Measurements from ENCODE around the gene SMNDC1.
"Not testable (repeated sequence)": the region's sequence is repeated elsewhere in the genome, so short reads cannot be mapped to it uniquely, and the experiment has no call there.

The SMNDC1 gene

DNA sequence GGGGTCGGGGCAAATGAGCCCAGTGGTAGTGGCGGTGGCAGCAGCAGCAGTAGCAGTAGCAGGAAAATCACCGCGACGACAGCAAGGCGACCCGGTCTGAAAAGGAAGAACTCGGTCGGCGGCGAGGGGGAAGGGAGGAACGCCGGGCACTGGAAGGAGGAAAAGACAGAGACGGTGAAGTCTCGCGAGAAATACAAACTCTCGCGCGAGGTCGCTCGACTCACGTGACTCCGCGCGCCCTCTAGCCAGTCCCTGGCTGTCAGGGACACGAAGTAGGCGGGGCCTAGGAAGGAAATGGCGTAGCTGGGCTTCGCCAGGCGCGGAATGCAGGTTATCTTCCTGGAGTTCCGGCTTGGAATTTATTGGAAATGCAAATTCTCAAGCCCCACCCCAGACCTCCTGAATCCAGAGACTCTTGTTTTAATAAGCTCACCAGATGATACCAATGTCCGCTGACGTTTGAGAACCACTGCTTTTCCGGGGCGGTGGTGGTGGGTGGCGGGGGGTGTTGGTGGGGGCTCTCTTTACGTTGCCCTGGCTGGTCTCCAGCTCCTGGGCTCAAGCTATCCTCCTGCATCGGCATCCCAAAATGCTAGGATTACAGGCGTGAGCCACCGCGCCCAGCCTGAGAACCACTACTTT lies at the start of gene SMNDC1:
Gene SMNDC1, minus strand, starts transcription at position 141 of the 642 bp plus-strand sequence. CDS start 1,333 bp downstream, outside the sequence.
- in situ Hi-C loops (cut with MboI; ENCODE audit: low sequenced_read_pairs): loop anchor here (25.0 kb wide), 1 partner anchor 257 kb away; the partner anchor contains the start of gene SMC3

DNA sequence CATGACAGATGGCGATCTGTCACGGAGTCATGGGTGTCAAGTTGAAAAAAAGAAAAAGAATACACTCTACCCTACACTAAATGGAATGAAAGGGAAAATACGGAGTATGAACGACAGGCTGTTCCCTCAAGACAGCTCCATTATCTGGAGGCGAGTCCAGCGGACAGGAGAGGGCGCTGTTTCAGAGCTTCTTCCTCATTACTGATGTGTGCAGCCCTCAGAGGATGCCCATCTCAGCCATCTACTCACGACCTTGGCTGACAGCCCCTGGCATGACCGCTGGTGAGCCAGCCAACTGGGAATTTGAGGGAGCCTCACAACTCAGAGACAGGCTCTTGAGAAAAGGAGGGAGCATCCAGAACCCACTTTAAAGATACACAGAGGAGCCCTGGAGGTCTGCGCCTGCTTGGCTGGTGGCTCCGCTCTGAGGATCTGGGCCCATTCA lies 49.6 kb upstream of the SMNDC1 start:
- in situ Hi-C loops (cut with MboI; ENCODE audit: low sequenced_read_pairs): no loop called here

DNA sequence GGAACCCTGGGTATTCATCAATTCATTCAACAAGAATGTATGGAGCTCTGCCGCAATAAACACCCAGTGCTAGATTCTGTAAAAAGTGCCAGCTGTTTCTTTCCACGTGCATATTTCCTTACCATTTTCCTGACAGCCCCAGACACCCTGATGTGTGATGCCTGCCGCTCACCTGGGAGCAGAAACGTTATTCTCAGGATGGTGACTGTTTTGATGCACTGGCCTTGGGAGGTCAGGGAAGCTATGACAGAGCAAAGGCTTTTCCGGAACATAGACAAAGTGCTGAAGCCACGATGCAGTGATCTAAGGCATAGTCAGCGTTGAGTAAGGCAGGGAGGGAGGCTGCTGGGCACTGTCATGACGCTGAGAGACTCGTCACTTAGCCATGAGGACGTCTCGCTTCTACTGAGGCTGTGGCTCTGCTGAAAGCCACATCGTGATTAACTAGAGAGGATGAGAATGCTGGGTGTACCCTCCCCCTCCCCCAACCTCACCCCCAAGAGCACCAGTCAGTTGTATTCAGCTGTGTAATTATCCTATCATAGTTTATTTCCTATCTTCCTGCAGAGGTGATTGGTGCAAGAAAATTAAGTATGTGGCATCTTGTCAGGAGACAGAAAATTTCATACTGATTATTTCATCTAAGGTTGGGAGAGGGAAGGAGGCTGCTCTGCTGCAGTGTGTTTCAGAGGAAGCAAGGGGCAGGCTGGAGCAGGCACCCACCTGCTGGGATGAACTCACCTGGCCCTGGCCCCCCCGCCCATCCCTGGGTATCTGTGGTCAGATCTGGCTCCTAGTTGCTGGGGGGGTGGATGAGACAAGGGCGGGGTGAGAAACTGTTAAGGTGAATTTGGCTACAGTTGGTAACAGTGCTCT lies 48.8 kb upstream of the SMNDC1 start:
- in situ Hi-C loops (cut with MboI; ENCODE audit: low sequenced_read_pairs): no loop called here

DNA sequence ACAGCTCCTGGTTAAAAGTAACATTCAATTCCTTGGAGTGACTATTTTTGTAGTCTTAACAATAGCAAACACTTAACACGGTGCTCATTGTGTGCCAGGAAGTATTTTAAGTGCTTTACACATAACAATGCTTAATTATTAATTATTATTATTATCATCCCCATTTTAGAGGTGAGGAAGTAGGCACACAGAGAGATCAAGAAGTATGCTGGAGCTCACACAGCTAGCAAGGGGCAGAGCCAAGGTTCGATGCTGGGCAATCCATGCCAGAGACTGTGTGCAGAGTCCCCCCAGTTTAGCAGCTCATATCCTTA lies 48.2 kb upstream of the SMNDC1 start:
- in situ Hi-C loops (cut with MboI; ENCODE audit: low sequenced_read_pairs): no loop called here

DNA sequence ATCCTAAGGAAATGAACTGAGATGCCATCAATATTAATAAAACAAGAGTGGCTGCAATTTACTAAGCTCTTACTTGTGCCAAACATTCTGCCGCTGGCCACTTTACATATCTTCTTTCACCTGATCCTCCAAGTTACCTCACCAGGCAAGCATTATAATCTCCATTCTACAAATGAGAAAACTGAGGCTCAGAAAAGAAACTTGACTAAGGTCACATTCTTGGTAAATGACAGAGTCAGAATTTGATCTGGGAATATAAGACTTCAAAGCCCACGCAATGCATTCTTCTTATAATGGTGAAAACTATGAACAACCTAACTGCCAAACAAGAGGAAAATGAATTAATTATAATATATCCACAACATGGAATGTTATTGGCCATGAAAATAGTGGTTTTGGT lies 46.1 kb upstream of the SMNDC1 start:
- in situ Hi-C loops (cut with MboI; ENCODE audit: low sequenced_read_pairs): no loop called here

DNA sequence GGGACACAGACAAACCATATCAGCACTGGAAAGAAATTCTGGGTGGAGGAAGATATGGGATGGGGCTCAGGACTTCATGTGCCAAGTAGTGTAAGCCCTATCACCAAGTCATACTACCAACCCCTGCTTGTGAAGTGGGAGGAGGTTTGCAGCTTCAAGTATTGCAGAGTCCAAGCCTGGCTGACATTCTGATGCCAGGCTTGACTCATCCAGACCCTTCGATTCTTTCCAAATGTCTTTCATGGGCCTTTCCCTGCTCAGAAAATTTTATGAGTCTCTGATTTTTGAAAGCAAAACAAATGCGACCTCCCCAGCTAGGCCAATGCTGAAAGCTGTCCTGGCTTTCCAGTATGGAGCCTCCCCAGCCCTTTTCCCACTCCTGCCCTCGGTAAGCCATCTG lies 45.1 kb upstream of the SMNDC1 start:
- in situ Hi-C loops (cut with MboI; ENCODE audit: low sequenced_read_pairs): no loop called here

DNA sequence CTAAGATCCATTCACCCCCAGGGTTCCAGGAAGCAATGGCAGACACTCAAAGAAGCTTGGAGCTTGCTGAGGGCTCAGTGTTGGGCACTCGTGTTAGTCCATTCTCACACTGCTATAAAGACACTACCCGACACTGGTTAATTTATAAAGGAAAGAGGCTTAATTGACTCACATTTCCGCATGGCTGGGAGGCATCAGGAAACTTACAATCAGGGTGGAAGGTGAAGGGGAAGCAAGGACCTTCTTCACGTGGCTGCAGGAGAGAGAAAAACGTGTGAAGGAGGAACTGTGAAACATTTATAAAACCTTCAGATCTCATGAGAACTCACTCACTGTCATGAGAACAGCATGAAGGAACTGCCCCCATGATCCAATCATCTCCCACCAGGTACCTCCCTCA lies 44.7 kb upstream of the SMNDC1 start:
- in situ Hi-C loops (cut with MboI; ENCODE audit: low sequenced_read_pairs): no loop called here

DNA sequence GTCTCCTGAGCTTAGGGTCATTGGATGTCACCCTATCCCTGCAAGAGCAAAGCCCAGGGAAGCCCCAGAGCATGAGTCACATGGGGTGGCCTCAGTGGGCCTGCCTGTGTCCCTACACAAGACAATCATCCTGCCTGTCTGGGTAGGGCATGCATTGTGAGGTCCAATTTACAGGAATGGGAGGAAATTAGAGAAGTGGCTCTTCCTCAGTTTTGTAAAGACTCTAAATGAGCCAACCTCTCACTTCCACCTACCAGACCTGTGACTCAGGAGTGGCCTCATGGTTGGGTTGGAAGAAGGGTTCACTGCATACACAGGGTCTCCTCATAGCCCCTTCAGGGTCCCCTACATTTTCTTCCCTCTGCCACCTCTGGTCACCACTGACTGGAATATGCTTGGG lies 43.6 kb upstream of the SMNDC1 start:
- in situ Hi-C loops (cut with MboI; ENCODE audit: low sequenced_read_pairs): no loop called here

DNA sequence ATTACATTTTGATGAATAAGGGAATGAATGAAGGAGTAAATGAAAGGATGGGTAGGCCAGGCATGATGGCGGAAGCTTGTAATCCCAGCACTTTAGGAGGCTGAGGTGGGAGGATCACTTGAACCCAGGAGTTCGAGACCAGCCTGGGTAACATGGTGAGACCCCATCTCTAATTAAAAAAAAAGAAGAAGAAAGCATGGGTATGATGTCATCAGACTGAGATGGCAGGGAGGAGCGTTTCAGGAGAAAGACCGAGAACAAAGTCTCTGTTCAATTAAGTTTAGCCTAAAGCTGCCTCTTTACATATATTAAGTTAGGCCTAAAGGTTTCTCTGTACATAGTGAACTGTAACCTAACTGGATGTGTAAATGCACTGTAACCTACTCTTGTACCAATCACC lies 42.2 kb upstream of the SMNDC1 start:
- in situ Hi-C loops (cut with MboI; ENCODE audit: low sequenced_read_pairs): no loop called here

DNA sequence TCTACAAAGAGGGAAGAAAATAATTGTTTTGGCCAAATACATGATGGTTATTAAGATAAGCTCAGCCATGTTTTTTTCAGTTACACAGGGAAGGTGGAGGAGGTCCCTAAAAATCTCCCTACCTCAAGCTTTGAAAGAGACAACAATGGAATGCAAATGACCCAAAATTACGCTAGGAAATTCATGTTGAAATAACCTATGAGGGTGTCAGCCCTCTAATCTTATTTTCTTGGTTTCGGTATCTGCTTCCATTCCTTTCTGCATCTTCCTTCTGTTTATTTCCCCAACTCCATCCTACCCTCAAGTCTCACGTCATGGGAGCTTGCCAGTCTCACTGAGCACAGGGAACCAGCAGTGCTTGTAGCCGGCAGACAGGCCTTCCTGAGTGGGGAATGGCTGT lies 40.6 kb upstream of the SMNDC1 start:
- in situ Hi-C loops (cut with MboI; ENCODE audit: low sequenced_read_pairs): no loop called here

DNA sequence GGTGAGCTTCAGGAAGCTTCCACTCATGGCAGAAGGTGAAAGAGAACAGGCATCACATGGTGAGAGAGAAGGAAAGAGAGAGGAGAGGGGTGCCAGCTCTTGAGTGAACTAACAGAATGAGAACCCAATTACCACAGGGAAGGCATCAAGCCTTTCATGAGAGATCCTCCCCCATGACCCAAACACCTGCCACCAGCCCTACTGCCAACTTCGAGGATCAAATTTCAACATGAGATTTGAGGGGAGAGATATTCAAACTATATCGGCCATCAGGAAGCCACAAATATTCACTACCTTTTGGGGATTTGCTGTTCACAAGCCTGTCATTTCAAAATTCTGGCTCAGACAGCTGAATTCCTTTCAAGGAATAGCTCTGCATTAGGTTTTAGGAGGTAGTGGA lies 39.9 kb upstream of the SMNDC1 start:
- in situ Hi-C loops (cut with MboI; ENCODE audit: low sequenced_read_pairs): no loop called here

DNA sequence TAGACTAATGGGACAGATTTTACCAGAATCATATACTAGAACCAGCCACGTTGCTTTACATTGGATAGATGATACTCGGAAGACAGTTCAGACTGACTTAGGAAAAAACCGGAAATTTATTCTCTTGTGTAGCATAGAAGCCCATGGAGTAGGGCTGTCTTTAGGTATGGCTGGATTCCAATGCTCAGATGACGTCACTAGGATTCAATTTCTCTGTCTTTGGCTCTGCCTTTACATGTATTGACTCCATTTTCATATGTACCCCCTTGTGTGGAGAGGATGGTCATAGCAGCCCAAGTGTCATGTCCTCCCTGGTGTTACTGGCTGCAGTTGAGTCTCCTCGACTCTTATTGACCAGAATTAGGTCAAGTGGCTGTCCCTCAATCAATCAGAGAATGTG lies 39.2 kb upstream of the SMNDC1 start:
- in situ Hi-C loops (cut with MboI; ENCODE audit: low sequenced_read_pairs): no loop called here

DNA sequence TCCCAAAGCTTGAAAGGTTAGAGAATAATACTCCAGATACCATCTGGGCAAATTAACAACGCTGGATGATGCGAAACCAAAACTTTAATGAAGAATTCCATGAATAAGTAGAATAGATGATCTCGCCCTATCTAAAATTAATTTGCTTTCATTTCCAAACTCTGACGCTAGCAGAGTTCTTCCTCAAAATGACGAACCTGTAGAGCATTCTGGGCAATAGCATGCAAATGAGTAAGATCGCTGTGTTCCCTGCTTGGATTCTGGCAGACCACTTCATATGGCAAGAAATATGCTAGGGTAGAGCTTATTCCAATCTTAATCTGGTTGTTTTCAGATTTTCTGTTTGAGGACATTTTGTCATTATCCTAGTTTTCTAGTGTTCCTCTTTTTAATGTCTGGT lies 36.1 kb upstream of the SMNDC1 start:
- in situ Hi-C loops (cut with MboI; ENCODE audit: low sequenced_read_pairs): no loop called here

DNA sequence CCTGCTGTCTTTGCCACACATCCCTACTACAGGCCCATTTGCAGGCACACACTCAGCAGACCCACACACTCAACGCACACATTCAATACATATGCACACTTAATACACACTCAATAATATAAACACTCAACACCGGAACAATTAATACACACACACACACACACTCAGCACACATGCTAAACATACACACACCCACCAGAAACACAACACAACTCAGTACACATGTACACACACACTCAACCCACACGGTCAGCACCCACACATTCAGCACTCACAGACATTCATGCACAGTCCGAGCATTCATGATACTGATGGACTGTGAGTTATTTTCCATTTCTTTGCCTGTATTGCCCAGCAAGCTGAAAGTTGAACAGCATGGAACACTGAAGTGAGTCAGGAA lies 35.4 kb upstream of the SMNDC1 start:
- in situ Hi-C loops (cut with MboI; ENCODE audit: low sequenced_read_pairs): no loop called here

DNA sequence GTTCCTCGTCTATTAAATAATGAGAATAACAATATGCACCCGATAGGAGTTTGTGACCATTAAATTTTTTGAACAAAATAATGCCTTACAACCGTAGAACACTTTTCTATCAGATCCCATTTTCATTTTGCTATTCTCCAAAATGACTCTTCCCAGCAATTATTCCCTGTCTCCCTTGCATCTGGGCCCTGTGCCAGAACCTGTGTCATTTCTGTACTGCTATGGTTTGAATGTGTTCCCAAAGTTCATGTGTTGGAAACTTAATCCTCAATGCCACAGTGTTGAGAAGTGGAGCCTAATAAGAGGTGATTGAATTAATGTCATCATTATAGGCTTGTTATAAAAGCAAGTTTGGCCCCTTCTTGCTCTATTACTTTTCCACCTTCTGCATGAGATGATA lies 33.2 kb upstream of the SMNDC1 start:
- in situ Hi-C loops (cut with MboI; ENCODE audit: low sequenced_read_pairs): no loop called here

DNA sequence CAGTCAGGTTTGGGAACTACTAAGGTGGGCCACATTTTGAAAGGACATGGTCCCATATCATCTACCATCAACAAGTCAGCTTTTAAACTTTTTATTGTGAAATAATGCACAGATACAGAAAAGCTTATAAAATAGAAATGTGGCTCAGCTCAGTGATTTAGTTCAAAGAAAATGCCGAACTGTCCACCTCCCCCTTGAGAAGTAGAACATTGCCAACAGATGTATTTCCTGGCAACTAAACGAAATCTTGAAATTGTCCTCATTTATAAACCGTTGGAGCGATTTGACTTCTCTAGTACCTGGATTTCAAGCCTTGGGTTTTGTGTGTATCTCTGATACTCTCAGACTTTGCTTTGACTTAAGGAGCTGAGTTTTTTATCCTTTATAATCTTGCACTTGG lies 32.7 kb upstream of the SMNDC1 start:
- in situ Hi-C loops (cut with MboI; ENCODE audit: low sequenced_read_pairs): no loop called here

DNA sequence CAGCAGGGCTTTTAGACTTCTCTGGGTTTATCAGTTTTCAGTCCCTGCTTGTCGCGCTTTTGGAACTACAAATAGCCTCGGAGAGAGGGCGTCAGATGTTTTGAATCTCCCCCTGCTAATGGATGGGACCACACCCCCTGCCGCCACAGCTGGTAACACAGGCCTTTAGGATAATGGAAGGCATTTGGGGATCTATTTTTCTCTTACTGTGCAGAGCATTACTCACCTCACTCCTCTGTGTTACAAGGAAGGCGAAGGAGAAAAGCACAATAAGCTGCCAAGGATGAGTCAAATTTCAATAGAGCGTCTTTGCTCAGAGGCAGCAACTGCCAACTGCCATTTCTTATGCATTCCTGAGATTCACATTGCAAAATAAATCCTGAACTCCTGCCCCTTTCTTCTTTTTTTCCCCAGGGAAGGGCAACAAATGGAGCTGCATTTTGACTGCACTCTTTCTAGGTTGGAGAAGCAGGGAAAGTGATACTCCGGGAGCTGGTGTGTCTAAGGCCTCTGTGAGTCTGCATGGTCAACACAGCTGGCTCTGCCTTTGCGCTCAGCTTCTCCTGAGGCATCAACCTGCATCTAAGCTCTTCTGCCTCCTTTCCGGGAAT lies 31.5 kb upstream of the SMNDC1 start:
- in situ Hi-C loops (cut with MboI; ENCODE audit: low sequenced_read_pairs): no loop called here

DNA sequence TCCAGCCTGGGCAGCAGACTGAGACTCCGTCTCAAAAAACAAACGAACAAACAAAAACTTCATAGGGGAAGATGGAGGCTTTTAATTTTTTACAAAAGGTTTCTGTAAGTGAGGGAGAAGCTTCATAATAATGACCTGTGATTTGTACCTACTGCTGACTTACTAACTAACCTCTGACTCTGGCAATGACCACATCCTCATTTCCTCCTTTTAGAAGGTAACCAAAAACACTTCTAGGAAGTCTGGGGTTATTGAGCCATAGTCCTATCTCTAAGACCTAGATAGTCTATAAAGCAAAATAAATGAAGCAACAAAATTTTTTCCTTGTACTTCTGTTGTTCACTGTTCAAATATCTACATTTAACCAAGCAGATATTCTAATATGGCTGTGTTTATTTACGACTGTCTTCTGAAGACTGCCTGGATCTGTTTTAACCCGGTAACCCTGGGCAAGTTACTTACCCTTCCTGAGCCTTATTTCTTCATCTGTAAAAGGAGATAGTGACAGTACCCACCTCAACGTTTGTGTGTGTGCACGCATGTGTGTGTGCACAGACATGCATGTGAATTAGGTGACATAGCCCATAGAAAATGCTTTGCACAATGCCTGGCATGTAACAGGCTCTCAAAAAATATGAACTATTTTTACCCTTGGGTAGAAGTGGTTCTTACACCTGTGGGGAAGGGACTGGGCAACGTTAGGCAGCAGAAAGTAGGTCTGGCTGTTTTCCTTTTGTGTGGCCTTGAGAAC lies 30.8 kb upstream of the SMNDC1 start:
- in situ Hi-C loops (cut with MboI; ENCODE audit: low sequenced_read_pairs): no loop called here

DNA sequence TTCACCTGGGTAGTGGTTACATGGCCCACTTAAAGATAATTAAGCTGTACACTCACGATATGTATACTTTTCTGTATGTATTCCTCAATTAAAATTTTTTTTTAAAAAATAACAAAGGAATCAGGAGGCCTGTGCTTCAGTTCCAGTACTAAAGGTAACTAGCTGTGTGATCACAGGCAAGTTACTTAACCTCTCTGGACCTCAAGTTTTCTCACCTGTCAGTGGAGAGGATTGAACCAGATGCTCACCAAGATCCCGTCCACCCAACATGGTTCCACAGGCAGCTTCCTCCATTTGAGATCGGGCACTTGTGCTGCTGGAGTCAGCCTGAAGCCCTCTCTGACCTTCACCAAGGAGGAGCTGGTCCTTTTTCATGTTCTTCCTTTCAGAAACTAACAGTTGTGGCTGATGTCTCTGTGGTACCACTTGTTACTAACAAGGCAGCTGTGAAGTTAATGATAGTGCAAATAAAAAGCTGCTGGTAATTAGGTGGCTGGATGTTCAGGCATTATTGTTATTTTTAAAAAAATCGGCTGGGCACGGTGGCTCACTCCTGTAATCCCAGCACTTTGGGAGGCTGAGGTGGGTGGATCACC lies 29.4 kb upstream of the SMNDC1 start:
- in situ Hi-C loops (cut with MboI; ENCODE audit: low sequenced_read_pairs): no loop called here

DNA sequence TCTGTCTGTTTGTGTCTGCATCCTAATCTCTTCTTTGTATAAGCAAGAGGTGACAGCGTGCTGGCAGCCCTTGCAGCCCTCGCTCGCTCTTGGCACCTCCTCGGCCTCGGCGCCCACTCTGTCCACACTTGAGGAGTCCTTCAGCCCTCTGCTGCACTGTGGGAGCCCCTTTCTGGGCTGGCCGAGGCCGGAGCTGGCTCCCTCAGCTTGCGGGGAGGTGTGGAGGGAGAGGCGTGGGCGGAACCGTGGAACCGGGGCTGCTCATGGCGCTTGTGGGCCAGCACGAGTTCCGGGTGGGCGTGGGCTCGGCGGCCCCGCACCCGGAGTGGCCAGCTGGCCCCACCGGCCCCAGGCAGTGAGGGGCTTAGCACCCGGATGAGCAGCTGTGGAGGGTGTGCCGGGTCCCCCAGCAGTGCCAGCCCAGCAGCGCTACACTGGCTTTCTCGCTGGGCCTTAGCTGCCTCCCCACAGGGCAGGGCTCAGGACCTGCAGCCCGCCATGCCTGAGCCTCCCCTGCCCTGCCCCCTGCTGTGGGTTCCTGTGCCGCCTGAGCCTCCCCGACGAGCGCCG lies 26.6 kb upstream of the SMNDC1 start:
- in situ Hi-C loops (cut with MboI; ENCODE audit: low sequenced_read_pairs): not testable (repeated sequence)

DNA sequence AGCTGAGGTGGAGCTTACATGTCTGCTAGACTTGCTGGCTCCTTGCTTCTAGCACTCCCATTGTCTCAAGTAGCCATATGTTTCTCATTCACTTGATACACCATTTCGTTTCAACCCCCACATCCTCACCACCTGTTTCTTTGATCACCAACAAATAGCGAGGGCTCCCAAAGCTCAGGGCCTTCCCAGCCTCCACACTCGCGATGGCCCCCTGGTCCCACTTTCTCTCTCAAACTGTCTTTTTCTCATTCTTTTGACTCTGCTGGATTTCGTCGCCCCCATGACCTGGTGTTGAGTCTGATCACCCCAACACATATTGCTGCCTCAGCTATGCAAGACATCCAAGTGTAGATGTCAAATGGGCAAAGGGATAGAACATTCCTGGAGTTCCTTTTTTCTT lies 26.0 kb upstream of the SMNDC1 start:
- in situ Hi-C loops (cut with MboI; ENCODE audit: low sequenced_read_pairs): no loop called here

Measured in hTERT RPE-1 (cell line).